ENCODE measurements around the gene SLC35A2. TPM values are rescaled to one million over a fixed set of nuclear protein-coding genes. Genes with fewer than 3 reads are reported as not detected.

SLC35A2 gene
- total RNA-seq, 1 experiment from 2014 or later = 61.4 TPM

DNA sequence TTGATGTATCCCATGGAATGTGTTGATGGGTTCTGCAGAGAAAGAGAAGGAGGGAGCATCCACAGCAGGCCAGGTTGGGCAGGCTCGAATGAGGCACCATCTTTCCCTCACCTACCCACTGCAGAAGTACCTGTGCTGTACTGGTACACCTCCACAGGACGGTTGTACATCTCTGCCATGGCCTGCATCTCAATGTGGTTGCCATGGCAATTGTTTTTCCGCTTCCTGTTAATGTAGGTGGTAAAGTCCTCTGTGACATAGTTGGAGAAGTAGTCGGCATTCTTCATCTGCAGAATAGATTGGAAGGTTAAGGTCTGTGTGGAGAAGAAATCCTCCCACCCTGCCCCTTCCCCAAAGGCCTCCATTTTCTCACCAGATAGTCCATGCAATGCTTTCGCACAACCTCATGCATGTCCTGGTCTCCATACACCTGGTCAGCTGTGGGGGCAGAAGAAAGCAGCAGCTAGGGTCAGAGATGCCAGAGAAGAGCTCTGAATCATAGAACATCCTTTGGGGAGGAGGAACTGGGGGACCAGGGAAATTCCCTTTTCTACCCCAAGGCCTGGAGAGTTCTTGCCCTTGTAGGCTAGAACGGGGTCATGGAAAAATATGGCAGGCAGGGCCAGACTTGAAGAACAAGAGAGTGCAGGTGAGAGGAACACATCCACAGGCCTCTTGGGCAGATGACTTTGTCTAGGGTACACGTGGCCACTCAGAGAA lies 23.3 kb upstream of the SLC35A2 start:
- POLR2A ChIA-PET = no interaction called here

DNA sequence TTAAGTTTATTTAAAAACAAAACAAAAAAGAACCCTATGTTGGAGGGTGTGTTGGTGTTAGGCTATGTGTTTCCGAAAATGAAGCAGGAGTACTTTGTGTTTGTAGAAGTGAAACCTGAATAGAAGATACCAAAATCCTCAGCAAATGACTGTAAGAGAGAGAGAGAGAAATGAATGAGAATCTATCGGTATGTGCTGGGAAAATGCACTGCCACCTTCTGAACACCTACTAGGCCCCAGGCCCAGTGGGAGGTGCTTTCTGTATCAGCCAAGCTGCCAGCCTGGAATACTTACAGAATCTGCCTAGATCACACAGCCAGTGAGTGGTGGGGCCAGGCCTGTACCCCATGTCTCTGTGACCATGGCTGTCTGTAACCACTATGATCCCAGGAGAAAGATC lies 22.3 kb upstream of the SLC35A2 start:
- Histone ChIP-seq H3K4me1 (no peaks in the 10 kb centered on the region), H3K9me3 (no peaks in the 10 kb centered on the region), H3K27me3 (replicated peaks; ENCODE audit: control insufficient read depth, insufficient read depth, low read length) (no peaks in the 10 kb centered on the region), H3K4me3 (ENCODE audit: low read depth, low read length) (no peak overlapping the region), H3K36me3 (ENCODE audit: control insufficient read depth, insufficient read depth, low read length) (no peaks in the 10 kb centered on the region)
- no peak for DNase-seq
- H3K4me1 Mint-ChIP-seq (ENCODE audit: low read depth, unreplicated experiment) = no peaks in the 10 kb centered on the region
- BruUV-seq (replicated peaks) = no TSS peak
- intact Hi-C loops (cut with micrococcal nuclease; ENCODE audit: unreplicated experiment) = no loop called here
- CTCF ChIA-PET = no interaction called here
- H3K27ac Mint-ChIP-seq (ENCODE audit: unreplicated experiment) = no peak overlapping the region
- POLR2A ChIA-PET = no interaction called here
- H3K27me3 Mint-ChIP-seq (ENCODE audit: insufficient read depth, unreplicated experiment) = no peaks in the 10 kb centered on the region
- no peak overlapping the region for H3K4me3 Mint-ChIP-seq (ENCODE audit: unreplicated experiment)
- H3K36me3 Mint-ChIP-seq (ENCODE audit: insufficient read depth, unreplicated experiment) = peaks cover 35% of the 10 kb centered on the region
- no peaks in the 10 kb centered on the region for H3K9me3 Mint-ChIP-seq (ENCODE audit: unreplicated experiment)
- TF ChIP-seq, protein P1, sequence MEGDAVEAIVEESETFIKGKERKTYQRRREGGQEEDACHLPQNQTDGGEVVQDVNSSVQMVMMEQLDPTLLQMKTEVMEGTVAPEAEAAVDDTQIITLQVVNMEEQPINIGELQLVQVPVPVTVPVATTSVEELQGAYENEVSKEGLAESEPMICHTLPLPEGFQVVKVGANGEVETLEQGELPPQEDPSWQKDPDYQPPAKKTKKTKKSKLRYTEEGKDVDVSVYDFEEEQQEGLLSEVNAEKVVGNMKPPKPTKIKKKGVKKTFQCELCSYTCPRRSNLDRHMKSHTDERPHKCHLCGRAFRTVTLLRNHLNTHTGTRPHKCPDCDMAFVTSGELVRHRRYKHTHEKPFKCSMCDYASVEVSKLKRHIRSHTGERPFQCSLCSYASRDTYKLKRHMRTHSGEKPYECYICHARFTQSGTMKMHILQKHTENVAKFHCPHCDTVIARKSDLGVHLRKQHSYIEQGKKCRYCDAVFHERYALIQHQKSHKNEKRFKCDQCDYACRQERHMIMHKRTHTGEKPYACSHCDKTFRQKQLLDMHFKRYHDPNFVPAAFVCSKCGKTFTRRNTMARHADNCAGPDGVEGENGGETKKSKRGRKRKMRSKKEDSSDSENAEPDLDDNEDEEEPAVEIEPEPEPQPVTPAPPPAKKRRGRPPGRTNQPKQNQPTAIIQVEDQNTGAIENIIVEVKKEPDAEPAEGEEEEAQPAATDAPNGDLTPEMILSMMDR (IDR thresholded peaks at IDR 0.05; ENCODE audit: insufficient read depth in 1 of 2, low read depth in 1 of 2, low read length in 1 of 2, severe bottlenecking in 1 of 2, unreplicated experiment in 1 of 2) = no peak

More for the DNA sequence above, 23.3 kb upstream of the SLC35A2 start:
- no peaks in the 10 kb centered on the region for H3K27me3 ChIP-seq (replicated peaks; ENCODE audit: control insufficient read depth, insufficient read depth, low read length)
- intact Hi-C loops (cut with micrococcal nuclease; ENCODE audit: unreplicated experiment) = no loop called here
- H3K9me3 ChIP-seq = no peaks in the 10 kb centered on the region
- no peak overlapping the region for H3K4me3 ChIP-seq (ENCODE audit: low read depth, low read length)
- H3K4me3 Mint-ChIP-seq (ENCODE audit: unreplicated experiment) = no peak overlapping the region
- H3K36me3 Mint-ChIP-seq (ENCODE audit: insufficient read depth, unreplicated experiment) = peaks cover 39% of the 10 kb centered on the region
- no peaks in the 10 kb centered on the region for H3K4me1 Mint-ChIP-seq (ENCODE audit: low read depth, unreplicated experiment)
- TF ChIP-seq, protein P1 (IDR thresholded peaks at IDR 0.05; ENCODE audit: insufficient read depth in 1 of 2, low read depth in 1 of 2, low read length in 1 of 2, severe bottlenecking in 1 of 2, unreplicated experiment in 1 of 2) = no peak
- H3K4me1 ChIP-seq = no peaks in the 10 kb centered on the region
- no peak for DNase-seq
- CTCF ChIA-PET = no interaction called here
- H3K27ac Mint-ChIP-seq (ENCODE audit: unreplicated experiment) = no peak overlapping the region
- H3K27me3 Mint-ChIP-seq (ENCODE audit: insufficient read depth, unreplicated experiment) = no peaks in the 10 kb centered on the region
- H3K36me3 ChIP-seq (ENCODE audit: control insufficient read depth, insufficient read depth, low read length) = no peaks in the 10 kb centered on the region; the same call in 1 of the 2 replicates
- H3K9me3 Mint-ChIP-seq (ENCODE audit: unreplicated experiment) = no peaks in the 10 kb centered on the region
- no TSS peak for BruUV-seq (replicated peaks)

DNA sequence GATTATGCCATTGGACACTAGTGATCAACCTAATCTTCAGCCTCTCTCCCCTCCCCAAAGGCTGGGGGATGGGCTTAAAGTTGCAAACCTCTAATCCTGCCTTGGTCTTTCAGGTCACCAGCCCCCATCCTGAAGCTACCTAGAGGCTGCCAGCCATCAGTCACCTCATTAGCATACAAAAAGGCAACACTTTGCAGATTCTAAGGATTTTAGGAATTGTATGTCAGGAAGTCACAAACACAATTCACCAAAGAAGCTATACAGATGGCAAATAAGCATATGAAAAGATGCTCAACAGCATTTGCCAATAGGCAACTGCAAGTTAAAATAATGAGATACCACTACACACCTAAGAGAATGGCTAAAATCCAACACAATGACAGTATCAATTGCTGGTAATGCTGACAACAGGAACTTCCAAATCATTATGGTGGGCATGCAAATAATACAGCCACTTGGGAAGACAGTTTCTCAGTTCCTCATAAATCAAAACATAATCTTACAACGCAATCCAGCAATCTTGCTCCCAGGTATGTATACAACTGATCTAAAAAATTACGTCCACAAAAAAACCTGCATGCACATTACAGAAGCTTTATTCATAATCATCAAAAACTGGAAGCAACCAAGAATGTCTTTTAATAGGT lies 16.4 kb upstream of the SLC35A2 start:
- DNase-seq = no peak
- Mint-ChIP-seq H3K9me3 (ENCODE audit: unreplicated experiment) (no peaks in the 10 kb centered on the region), H3K4me3 (ENCODE audit: unreplicated experiment) (no peak overlapping the region), H3K27ac (ENCODE audit: unreplicated experiment) (no peak overlapping the region), H3K36me3 (ENCODE audit: insufficient read depth, unreplicated experiment) (peaks cover 32% of the 10 kb centered on the region), H3K4me1 (ENCODE audit: low read depth, unreplicated experiment) (no peaks in the 10 kb centered on the region), H3K27me3 (ENCODE audit: insufficient read depth, unreplicated experiment) (no peaks in the 10 kb centered on the region)
- no peaks in the 10 kb centered on the region for H3K27me3 ChIP-seq (replicated peaks; ENCODE audit: control insufficient read depth, insufficient read depth, low read length)
- no peak overlapping the region for H3K4me3 ChIP-seq (ENCODE audit: low read depth, low read length)
- BruUV-seq (replicated peaks) = no TSS peak
- POLR2A ChIA-PET = no interaction called here
- TF ChIP-seq, protein P1 (IDR thresholded peaks at IDR 0.05; ENCODE audit: insufficient read depth in 1 of 2, low read depth in 1 of 2, low read length in 1 of 2, severe bottlenecking in 1 of 2, unreplicated experiment in 1 of 2) = no peak
- H3K36me3 ChIP-seq (ENCODE audit: control insufficient read depth, insufficient read depth, low read length) = no peaks in the 10 kb centered on the region; the same call in 1 of the 2 replicates
- no peaks in the 10 kb centered on the region for H3K4me1 ChIP-seq
- intact Hi-C loops (cut with micrococcal nuclease; ENCODE audit: unreplicated experiment) = no loop called here
- H3K9me3 ChIP-seq = no peaks in the 10 kb centered on the region
- CTCF ChIA-PET = no interaction called here

Data from Caco-2 (cell line).